ENCODE data around the gene LOC101059915.

The LOC101059915 gene

DNA sequence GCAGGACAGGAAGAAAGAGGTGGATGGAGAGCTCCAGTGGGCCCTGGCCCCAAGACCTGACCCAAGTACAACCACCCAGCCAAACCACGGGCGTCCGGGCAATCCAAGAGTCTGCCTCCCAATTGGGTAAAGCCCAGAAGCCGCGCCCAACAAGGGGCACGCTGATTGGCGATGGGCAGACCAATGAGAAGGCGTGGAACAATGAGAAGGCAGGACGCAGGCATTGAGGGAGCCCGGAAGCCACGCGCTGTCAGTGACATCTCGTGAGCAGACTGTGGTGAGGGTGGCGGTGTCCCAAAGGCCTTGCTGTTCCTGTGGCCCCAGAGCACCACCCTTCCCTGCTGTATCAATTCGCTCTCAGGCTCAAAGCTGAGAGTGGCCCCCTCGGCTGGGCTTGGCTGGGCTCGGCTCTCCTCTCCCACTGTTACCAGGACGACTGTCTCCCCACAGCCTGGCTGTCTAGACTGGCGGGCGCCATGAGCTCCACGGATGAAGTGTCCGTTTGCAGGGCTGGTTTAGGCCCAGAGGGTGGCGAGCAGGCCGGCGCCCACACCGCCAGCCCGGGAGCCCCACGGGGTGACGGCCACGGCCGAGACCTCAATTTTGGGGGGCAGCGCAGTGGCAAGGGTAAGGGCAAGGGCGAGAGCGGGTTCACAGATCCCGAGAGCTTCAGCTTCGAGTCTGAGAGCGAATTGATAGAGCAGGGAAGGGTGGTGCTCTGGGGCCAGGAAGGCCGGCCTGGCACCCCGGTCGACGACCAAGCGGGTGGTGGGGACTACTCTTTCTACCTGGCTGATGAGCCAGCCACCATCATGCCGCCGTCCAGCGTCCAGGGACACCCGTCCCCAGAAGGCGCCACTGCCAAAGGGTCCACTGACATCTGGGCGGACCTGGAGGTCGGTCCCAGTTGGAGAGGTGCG is at the start of gene LOC101059915:
Gene LOC101059915 (plus strand): TSS at position 219 of the 920 bp plus-strand sequence.
- Mint-ChIP-seq H3K9me3 (no peaks in the 10 kb centered on the region), H3K36me3 (no peaks in the 10 kb centered on the region), H3K4me1 (peaks cover 10 to 12% of the 10 kb centered on the region in 2 donors), H3K4me3 (no peak within 1 kb of the TSS), H3K27me3 (ENCODE audit: low read depth in 3 of 3) (peaks cover 3 to 17% (median 3%) of the 10 kb centered on the region in 3 donors), H3K27ac (no peak within 1 kb of the TSS)
- DNase-seq = no peak

DNA sequence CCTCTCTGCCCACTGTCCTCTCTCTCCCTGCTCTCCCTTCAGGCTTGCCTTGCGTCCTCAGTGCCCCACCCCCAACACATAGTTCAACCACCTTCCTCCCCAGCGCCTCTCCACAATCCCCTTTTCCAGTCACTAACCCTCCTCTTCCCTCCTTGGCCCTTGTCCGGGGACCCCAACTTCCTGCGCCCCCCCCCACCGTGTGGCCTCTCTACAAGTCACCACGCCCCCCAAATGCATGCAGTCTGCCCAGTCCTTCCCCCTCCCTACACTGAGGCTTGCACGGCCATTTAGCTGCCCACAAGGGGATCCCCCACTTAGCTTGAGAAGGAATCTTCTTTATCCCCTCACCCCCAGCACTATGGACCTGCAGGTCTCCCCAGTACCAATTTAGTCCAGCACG is 49.6 kb upstream of the LOC101059915 start:
- Mint-ChIP-seq H3K36me3 (peaks cover 0 to 20% (median 5%) of the 10 kb centered on the region in 3 donors), H3K27me3 (ENCODE audit: low read depth in 3 of 3) (peaks cover 14 to 17% (median 14%) of the 10 kb centered on the region in 3 donors), H3K27ac (peak overlapping the region; percentile 88 to 97 (median 94)), H3K4me3 (peak overlapping the region; percentile 84 to 92 (median 87)), H3K4me1 (peaks cover 73 to 92% of the 10 kb centered on the region in 2 donors), H3K9me3 (no peaks in the 10 kb centered on the region)
- DNase-seq = no peak

DNA sequence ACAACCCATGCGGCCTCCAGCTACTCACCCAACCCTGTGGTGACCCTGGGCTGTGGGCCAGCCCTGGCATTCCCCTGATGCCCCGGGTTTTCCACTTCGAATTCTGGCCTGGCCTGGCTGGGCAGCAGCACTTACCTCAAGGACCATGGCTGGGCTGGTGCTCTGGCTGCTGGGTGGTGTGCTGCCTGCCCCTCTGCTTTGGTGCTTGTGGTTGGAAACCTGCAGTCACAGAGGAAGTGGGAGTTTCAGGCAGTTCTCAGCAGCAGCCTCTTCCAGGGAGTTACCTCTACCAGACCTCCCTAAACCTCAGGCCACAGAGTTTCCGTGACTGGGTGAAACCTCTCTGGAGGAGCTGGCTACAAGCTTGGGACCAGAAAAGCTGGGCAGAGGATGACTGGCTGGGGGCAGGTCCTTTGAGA is 49.0 kb upstream of the LOC101059915 start, which contains the start of gene CXCR3:
Gene CXCR3 (minus strand): TSS at position 209 of the 419 bp plus-strand sequence. CDS start 62 bp downstream, at position 147.
- no peaks in the 10 kb centered on the region for H3K9me3 Mint-ChIP-seq
- peak within 1 kb of the TSS; percentile 88 to 97 (median 94) for H3K27ac Mint-ChIP-seq
- peak within 1 kb of the TSS; percentile 84 to 92 (median 87) for H3K4me3 Mint-ChIP-seq
- peak; percentile 60 to 67 (median 62) for DNase-seq
- H3K27me3 Mint-ChIP-seq (ENCODE audit: low read depth in 3 of 3) = peaks cover 15 to 21% (median 15%) of the 10 kb centered on the region in 3 donors
- H3K36me3 Mint-ChIP-seq = peaks cover 0 to 15% (median 5%) of the 10 kb centered on the region in 3 donors
- H3K4me1 Mint-ChIP-seq = peaks cover 79 to 92% of the 10 kb centered on the region in 2 donors

DNA sequence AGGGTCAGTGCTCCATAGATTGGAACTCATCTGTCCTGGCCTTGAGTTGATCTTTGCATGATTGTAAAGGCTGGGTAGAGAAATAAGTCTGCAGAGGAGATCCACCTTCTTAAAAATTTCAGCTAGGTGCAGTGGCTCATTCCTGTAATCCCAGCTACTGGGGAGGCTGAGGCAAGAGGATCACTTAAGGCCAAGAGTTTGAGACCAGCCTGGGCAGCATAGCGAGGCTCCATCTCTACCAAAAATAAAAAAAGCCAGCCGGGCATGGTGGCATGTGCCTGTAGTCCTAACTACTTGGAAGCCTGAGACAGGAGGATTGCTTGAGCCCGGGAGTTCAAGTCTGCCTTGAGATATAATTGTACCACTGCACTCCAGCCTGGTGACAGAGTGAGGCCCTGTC is 48.6 kb upstream of the LOC101059915 start:
- Mint-ChIP-seq H3K4me3 (peak overlapping the region; percentile 84 to 92 (median 87)), H3K4me1 (peaks cover 84 to 92% of the 10 kb centered on the region in 2 donors), H3K36me3 (peaks cover 0 to 12% (median 5%) of the 10 kb centered on the region in 3 donors), H3K9me3 (no peaks in the 10 kb centered on the region), H3K27me3 (ENCODE audit: low read depth in 3 of 3) (peaks cover 15 to 24% (median 15%) of the 10 kb centered on the region in 3 donors), H3K27ac (peak overlapping the region; percentile 88 to 97 (median 94))
- DNase-seq = no peak

DNA sequence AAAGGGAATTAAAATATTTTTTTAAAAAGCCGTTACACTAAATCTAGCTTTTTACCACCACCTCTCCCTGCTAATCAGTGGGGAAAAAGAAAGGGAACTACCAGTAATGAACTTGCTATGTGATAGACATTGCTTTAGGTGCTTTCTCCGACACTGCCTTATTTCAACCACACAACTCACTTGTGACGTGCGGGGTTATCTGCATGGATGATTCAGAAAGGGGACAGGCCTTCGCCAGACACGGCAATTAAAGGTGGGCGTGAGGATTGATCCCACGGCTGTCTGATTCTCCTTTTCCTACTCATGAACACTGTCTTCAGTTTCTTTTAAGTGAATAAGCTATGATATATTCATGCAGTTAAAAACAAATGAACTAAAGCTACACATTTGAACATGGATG is 48.2 kb upstream of the LOC101059915 start:
- Mint-ChIP-seq H3K27me3 (ENCODE audit: low read depth in 3 of 3) (peaks cover 15 to 24% (median 15%) of the 10 kb centered on the region in 3 donors), H3K4me1 (peaks cover 88 to 95% of the 10 kb centered on the region in 2 donors)
- peak; percentile 54 to 57 (median 55) for DNase-seq

DNA sequence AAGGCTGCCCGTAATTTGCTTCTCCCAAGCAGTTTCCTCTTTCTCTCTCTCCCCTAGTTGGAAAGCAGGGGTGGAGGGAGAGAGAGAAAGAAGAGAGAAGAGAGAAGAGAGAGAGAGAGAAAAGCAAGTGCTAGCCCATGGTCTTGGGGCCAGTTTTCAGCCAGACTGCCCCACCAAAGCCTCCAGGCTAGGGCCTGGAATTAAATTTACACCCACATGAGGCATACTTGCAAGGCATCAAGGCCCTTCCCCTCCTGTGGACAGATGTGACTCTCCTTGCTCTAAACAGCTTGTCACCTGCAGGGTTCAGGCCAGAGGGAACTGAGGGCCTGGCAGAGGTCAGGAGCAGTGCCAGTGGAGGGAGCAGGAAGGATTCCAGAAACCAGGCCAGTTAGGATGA is 47.4 kb upstream of the LOC101059915 start:
- H3K36me3 Mint-ChIP-seq = peaks cover 0 to 9% (median 5%) of the 10 kb centered on the region in 3 donors
- H3K4me3 Mint-ChIP-seq = peak overlapping the region in 3 of 5 donors; percentile 17 to 92 (median 87)
- peak overlapping the region; percentile 88 to 97 (median 94) for H3K27ac Mint-ChIP-seq
- no peak for DNase-seq
- H3K4me1 Mint-ChIP-seq = peaks cover 92 to 93% of the 10 kb centered on the region in 2 donors
- peaks cover 14 to 24% (median 15%) of the 10 kb centered on the region in 3 donors for H3K27me3 Mint-ChIP-seq (ENCODE audit: low read depth in 3 of 3)
- H3K9me3 Mint-ChIP-seq = no peaks in the 10 kb centered on the region

More for the DNA sequence above, 48.2 kb upstream of the LOC101059915 start:
- Mint-ChIP-seq H3K9me3 (no peaks in the 10 kb centered on the region), H3K27ac (peak overlapping the region; percentile 88 to 97 (median 94)), H3K36me3 (peaks cover 0 to 12% (median 5%) of the 10 kb centered on the region in 3 donors), H3K4me3 (peak overlapping the region; percentile 84 to 92 (median 87))

- Mint-ChIP-seq H3K9me3 (no peaks in the 10 kb centered on the region), H3K4me1 (peaks cover 82 to 84% of the 10 kb centered on the region in 2 donors), H3K36me3 (no peaks in the 10 kb centered on the region), H3K27ac (peak overlapping the region; percentile 94 to 97 (median 96)), H3K4me3 (peak overlapping the region in 2 of 5 donors; percentile 68 to 75), H3K27me3 (ENCODE audit: low read depth in 3 of 3) (peaks cover 9 to 22% (median 11%) of the 10 kb centered on the region in 3 donors)
- no peak for DNase-seq
Observed at GRCh38 chrX:71621603-71622002, 45.7 kb upstream of the LOC101059915 start.

- peaks cover 77 to 79% of the 10 kb centered on the region in 2 donors for H3K4me1 Mint-ChIP-seq
- peak overlapping the region; percentile 94 to 97 (median 96) for H3K27ac Mint-ChIP-seq
- no peaks in the 10 kb centered on the region for H3K9me3 Mint-ChIP-seq
- peak overlapping the region; percentile 68 to 84 (median 76) for H3K4me3 Mint-ChIP-seq
- peaks cover 9 to 20% (median 11%) of the 10 kb centered on the region in 3 donors for H3K27me3 Mint-ChIP-seq (ENCODE audit: low read depth in 3 of 3)
- DNase-seq = no peak
- no peaks in the 10 kb centered on the region for H3K36me3 Mint-ChIP-seq
Observed at GRCh38 chrX:71622032-71622575, 45.2 kb upstream of the LOC101059915 start.

- Mint-ChIP-seq H3K4me3 (peak overlapping the region; percentile 68 to 84 (median 76)), H3K4me1 (peaks cover 70 to 73% of the 10 kb centered on the region in 2 donors), H3K9me3 (no peaks in the 10 kb centered on the region)
Observed at GRCh38 chrX:71622576-71623450, 44.5 kb upstream of the LOC101059915 start.

GRCh38 chrX:71623714-71624113 is 43.6 kb upstream of the LOC101059915 start:
- Mint-ChIP-seq H3K4me1 (peaks cover 61 to 64% of the 10 kb centered on the region in 2 donors), H3K36me3 (no peaks in the 10 kb centered on the region), H3K9me3 (no peaks in the 10 kb centered on the region), H3K27ac (peak overlapping the region; percentile 94 to 97 (median 96)), H3K27me3 (ENCODE audit: low read depth in 3 of 3) (peaks cover 5 to 12% (median 9%) of the 10 kb centered on the region in 3 donors), H3K4me3 (peak overlapping the region; percentile 68 to 84 (median 76))
- DNase-seq = peak; percentile 43 to 57 (median 54)

More at GRCh38 chrX:71622576-71623450, 44.5 kb upstream of the LOC101059915 start:
- no peaks in the 10 kb centered on the region for H3K36me3 Mint-ChIP-seq
- H3K27ac Mint-ChIP-seq = peak overlapping the region; percentile 94 to 97 (median 96)
- peak; percentile 78 to 81 (median 79) for DNase-seq
- H3K27me3 Mint-ChIP-seq (ENCODE audit: low read depth in 3 of 3) = peaks cover 9 to 19% (median 11%) of the 10 kb centered on the region in 3 donors

GRCh38 chrX:71625471-71625870 is 41.9 kb upstream of the LOC101059915 start:
- no peak for DNase-seq
- H3K4me3 Mint-ChIP-seq = no peak overlapping the region
- H3K27me3 Mint-ChIP-seq (ENCODE audit: low read depth in 3 of 3) = peaks cover 5 to 10% (median 9%) of the 10 kb centered on the region in 3 donors
- H3K4me1 Mint-ChIP-seq = peaks cover 43 to 46% of the 10 kb centered on the region in 2 donors
- no peaks in the 10 kb centered on the region for H3K36me3 Mint-ChIP-seq
- H3K27ac Mint-ChIP-seq = peak overlapping the region in 3 of 6 donors; percentile 2 to 67 (median 61)
- H3K9me3 Mint-ChIP-seq = no peaks in the 10 kb centered on the region

- Mint-ChIP-seq H3K4me1 (peaks cover 35 to 37% of the 10 kb centered on the region in 2 donors), H3K9me3 (no peaks in the 10 kb centered on the region), H3K36me3 (no peaks in the 10 kb centered on the region), H3K4me3 (no peak overlapping the region), H3K27ac (peak overlapping the region in 1 of 6 donors; percentile 46), H3K27me3 (ENCODE audit: low read depth in 3 of 3) (peaks cover 5 to 10% (median 9%) of the 10 kb centered on the region in 3 donors)
- DNase-seq = no peak
Observed at GRCh38 chrX:71626576-71626975, 40.8 kb upstream of the LOC101059915 start.

All from immature natural killer cell (primary cell).